ENCODE results near the gene PELO.

Gene PELO

DNA sequence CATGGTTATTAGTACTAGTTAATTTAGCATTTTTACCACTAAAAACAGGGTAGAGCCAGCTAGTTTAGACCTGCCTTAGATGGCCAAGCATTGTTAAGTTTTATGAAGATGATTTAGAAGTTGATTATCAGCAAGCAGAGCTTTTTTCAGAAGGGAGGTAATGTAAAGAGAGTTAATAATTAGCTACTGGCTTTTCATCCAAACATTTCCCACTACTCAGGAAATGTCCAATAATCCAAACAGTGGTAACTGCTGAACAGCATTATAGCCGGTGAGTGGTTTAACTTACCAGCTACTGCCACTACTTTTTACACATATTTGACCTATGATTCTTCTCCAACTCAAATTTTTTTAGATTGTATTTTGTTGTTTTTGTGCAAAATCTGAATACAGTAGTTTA, 1.7 kb downstream of the PELO start:
- TF ChIP-seq, protein P1, sequence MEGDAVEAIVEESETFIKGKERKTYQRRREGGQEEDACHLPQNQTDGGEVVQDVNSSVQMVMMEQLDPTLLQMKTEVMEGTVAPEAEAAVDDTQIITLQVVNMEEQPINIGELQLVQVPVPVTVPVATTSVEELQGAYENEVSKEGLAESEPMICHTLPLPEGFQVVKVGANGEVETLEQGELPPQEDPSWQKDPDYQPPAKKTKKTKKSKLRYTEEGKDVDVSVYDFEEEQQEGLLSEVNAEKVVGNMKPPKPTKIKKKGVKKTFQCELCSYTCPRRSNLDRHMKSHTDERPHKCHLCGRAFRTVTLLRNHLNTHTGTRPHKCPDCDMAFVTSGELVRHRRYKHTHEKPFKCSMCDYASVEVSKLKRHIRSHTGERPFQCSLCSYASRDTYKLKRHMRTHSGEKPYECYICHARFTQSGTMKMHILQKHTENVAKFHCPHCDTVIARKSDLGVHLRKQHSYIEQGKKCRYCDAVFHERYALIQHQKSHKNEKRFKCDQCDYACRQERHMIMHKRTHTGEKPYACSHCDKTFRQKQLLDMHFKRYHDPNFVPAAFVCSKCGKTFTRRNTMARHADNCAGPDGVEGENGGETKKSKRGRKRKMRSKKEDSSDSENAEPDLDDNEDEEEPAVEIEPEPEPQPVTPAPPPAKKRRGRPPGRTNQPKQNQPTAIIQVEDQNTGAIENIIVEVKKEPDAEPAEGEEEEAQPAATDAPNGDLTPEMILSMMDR (conservative IDR thresholded peaks at IDR 0.05; ENCODE audit: low read depth, low read length) = no peak
- H3K4me3 ChIP-seq (IDR thresholded peaks at IDR 0.05; ENCODE audit: insufficient read depth, low read depth, low read length) = no peak overlapping the region
- no peak overlapping the region for H3K27ac ChIP-seq
- no peaks in the 10 kb centered on the region for H3K79me2 ChIP-seq (ENCODE audit: insufficient read depth, low read depth)
- H4K20me1 ChIP-seq (ENCODE audit: insufficient read depth) = no peaks in the 10 kb centered on the region
- no peak overlapping the region for H3K9ac ChIP-seq
- H3K36me3 ChIP-seq (ENCODE audit: insufficient read depth) = no peaks in the 10 kb centered on the region
- no peaks in the 10 kb centered on the region for H3K27me3 ChIP-seq (ENCODE audit: insufficient read depth, low read depth)
- no peak overlapping the region for H2AFZ ChIP-seq (ENCODE audit: low read depth)
- H3K4me1 ChIP-seq (ENCODE audit: low read depth, poor library complexity, severe bottlenecking) = peaks cover 5% of the 10 kb centered on the region
- H3K4me2 ChIP-seq = no peak overlapping the region

DNA sequence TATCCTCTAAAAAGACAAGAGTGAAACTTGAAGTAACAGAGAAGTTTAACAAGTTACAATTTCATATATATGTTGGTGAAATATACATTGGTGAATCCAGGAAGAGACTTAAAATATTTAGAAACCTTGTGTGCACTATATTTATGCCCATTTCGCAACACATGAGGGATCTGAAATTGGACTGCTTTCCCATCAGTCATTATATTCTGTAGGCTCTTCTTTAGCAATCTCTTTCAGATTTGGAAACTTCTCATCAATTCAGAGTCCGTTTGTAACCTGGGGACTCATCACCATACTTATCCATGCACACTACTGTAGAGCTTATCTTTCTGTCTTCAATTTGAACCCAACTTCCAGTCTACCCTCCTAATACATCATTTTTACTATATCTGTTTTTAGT, 2.1 kb downstream of the PELO start:
- no peak overlapping the region for H3K9ac ChIP-seq
- peaks cover 5% of the 10 kb centered on the region for H3K4me1 ChIP-seq (ENCODE audit: low read depth, poor library complexity, severe bottlenecking)
- no peak overlapping the region for H3K27ac ChIP-seq
- H3K4me3 ChIP-seq (IDR thresholded peaks at IDR 0.05; ENCODE audit: insufficient read depth, low read depth, low read length) = no peak overlapping the region
- no peak overlapping the region for H2AFZ ChIP-seq (ENCODE audit: low read depth)
- H3K27me3 ChIP-seq (ENCODE audit: insufficient read depth, low read depth) = no peaks in the 10 kb centered on the region
- no peaks in the 10 kb centered on the region for H3K36me3 ChIP-seq (ENCODE audit: insufficient read depth)
- no peak overlapping the region for H3K4me2 ChIP-seq
- TF ChIP-seq, protein P1 (conservative IDR thresholded peaks at IDR 0.05; ENCODE audit: low read depth, low read length) = no peak
- H4K20me1 ChIP-seq (ENCODE audit: insufficient read depth) = no peaks in the 10 kb centered on the region
- no peaks in the 10 kb centered on the region for H3K79me2 ChIP-seq (ENCODE audit: insufficient read depth, low read depth)

DNA sequence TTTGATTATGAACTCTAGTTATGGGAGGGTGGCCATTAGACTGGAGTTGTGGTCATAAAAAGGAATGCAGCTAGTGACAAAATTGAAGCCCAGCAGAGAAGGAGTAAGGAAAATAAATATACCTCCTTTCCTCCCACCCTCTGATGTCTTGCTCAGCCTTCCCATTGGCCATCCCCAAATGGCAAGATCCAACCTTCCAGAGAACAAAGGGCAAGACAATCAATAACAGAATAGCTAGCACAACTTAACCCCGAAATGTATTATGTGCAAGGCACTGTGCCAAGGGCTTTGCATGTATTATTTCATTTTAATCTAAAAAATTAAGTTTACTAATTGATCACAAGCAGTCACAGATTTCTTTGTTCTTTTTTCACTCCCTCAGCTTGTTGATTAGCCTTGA, 3.6 kb downstream of the PELO start:
- H3K27ac ChIP-seq = no peak overlapping the region
- no peaks in the 10 kb centered on the region for H3K27me3 ChIP-seq (ENCODE audit: insufficient read depth, low read depth)
- H3K4me3 ChIP-seq (IDR thresholded peaks at IDR 0.05; ENCODE audit: insufficient read depth, low read depth, low read length) = no peak overlapping the region
- H3K9ac ChIP-seq = no peak overlapping the region
- no peak overlapping the region for H2AFZ ChIP-seq (ENCODE audit: low read depth)
- no peaks in the 10 kb centered on the region for H3K79me2 ChIP-seq (ENCODE audit: insufficient read depth, low read depth)
- TF ChIP-seq, protein P1 (conservative IDR thresholded peaks at IDR 0.05; ENCODE audit: low read depth, low read length) = no peak
- no peaks in the 10 kb centered on the region for H3K36me3 ChIP-seq (ENCODE audit: insufficient read depth)
- H4K20me1 ChIP-seq (ENCODE audit: insufficient read depth) = no peaks in the 10 kb centered on the region
- H3K4me1 ChIP-seq (ENCODE audit: low read depth, poor library complexity, severe bottlenecking) = peaks cover 5% of the 10 kb centered on the region
- no peak overlapping the region for H3K4me2 ChIP-seq

DNA sequence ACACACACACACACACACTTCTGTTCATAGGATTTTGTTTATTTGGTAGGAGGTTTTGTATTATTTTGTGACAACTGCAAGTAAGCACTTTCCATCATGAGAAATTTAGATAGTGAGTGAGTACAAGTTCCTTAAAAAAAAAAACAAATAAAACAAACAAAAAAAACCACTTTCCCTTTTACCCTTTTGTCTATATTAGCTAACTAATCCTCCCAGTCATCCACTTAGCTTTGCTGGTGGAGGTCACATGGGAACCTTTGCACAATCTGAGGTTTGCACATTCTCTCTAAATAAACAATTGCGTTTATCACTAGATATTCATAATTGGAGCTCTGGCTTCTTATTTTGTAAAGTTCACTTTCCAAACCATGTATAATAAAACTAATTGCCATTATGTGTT, 6.8 kb downstream of the PELO start:
- Histone ChIP-seq H4K20me1 (ENCODE audit: insufficient read depth) (no peaks in the 10 kb centered on the region), H3K4me3 (IDR thresholded peaks at IDR 0.05; ENCODE audit: insufficient read depth, low read depth, low read length) (no peak overlapping the region), H3K4me2 (no peak overlapping the region), H2AFZ (ENCODE audit: low read depth) (no peak overlapping the region), H3K27me3 (ENCODE audit: insufficient read depth, low read depth) (no peaks in the 10 kb centered on the region), H3K79me2 (ENCODE audit: insufficient read depth, low read depth) (no peaks in the 10 kb centered on the region), H3K27ac (no peak overlapping the region), H3K9ac (no peak overlapping the region), H3K4me1 (ENCODE audit: low read depth, poor library complexity, severe bottlenecking) (peaks cover 6% of the 10 kb centered on the region), H3K36me3 (ENCODE audit: insufficient read depth) (no peaks in the 10 kb centered on the region)
- TF ChIP-seq, protein P1 (conservative IDR thresholded peaks at IDR 0.05; ENCODE audit: low read depth, low read length) = no peak

Measured in KMS-11 (cell line).